Hepatocyte (in vitro differentiated cells): ENCODE measurements around the gene FAF1.

Experiments
- EZH2 ChIP-seq: fragments of 200-600 bp; sonication (generic); IDR thresholded peaks from 2 replicates; pipeline ENCODE4 v1.6.1; 2016; ENCODE audit warnings: antibody characterized with exemption, mild to moderate bottlenecking, borderline replicate concordance
- TF ChIP-seq, protein P1 (sequence below): fragments of 200-600 bp; sonication (generic); IDR thresholded peaks from 2 replicates; pipeline ENCODE4 v1.5.1; 2016; ENCODE audit warnings: antibody characterized with exemption, mild to moderate bottlenecking; ENCODE audit not compliant: poor library complexity

DNA sequence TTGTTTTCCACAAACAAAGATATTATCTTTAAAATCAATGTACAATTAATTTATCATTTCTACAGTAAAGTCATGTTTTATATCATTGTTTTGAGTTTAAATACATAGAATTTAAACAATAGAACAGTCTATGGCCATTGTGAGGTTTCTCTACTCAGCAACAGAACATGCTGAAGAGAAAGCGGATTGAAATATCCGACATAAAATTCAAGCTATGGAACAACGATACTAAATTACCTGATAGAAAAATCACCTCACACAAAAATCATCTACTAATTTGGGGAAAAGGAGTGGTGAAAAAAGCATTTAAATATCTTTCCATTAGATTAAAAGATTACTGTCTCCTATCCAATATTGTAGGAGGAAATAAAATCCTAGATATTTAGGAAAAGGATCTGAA, 22.5 kb upstream of the FAF1 start:
- TF ChIP-seq, protein P1, sequence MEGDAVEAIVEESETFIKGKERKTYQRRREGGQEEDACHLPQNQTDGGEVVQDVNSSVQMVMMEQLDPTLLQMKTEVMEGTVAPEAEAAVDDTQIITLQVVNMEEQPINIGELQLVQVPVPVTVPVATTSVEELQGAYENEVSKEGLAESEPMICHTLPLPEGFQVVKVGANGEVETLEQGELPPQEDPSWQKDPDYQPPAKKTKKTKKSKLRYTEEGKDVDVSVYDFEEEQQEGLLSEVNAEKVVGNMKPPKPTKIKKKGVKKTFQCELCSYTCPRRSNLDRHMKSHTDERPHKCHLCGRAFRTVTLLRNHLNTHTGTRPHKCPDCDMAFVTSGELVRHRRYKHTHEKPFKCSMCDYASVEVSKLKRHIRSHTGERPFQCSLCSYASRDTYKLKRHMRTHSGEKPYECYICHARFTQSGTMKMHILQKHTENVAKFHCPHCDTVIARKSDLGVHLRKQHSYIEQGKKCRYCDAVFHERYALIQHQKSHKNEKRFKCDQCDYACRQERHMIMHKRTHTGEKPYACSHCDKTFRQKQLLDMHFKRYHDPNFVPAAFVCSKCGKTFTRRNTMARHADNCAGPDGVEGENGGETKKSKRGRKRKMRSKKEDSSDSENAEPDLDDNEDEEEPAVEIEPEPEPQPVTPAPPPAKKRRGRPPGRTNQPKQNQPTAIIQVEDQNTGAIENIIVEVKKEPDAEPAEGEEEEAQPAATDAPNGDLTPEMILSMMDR, result no peak
- no peak for TF ChIP-seq EZH2
